Measurements from ENCODE around the gene CFC1B.
"Not testable (repeated sequence)": the region's sequence is repeated elsewhere in the genome, so short reads cannot be mapped to it uniquely, and the experiment has no call there.

GRCh38 chr2:130577559-130577958 is 56.5 kb downstream of the CFC1B start:
- not testable (repeated sequence) for TF ChIP-seq CTCF (IDR thresholded peaks at IDR 0.05); POLR2AphosphoS5 (IDR thresholded peaks at IDR 0.05; ENCODE audit: insufficient read depth in 1 of 2, low read depth in 1 of 2)

All from vagina (tissue), 2 donors.